ENCODE results near the gene TMEM59L.
"Not testable (repeated sequence)": the region's sequence is repeated elsewhere in the genome, so short reads cannot be mapped to it uniquely, and the experiment has no call there.

The TMEM59L gene

DNA sequence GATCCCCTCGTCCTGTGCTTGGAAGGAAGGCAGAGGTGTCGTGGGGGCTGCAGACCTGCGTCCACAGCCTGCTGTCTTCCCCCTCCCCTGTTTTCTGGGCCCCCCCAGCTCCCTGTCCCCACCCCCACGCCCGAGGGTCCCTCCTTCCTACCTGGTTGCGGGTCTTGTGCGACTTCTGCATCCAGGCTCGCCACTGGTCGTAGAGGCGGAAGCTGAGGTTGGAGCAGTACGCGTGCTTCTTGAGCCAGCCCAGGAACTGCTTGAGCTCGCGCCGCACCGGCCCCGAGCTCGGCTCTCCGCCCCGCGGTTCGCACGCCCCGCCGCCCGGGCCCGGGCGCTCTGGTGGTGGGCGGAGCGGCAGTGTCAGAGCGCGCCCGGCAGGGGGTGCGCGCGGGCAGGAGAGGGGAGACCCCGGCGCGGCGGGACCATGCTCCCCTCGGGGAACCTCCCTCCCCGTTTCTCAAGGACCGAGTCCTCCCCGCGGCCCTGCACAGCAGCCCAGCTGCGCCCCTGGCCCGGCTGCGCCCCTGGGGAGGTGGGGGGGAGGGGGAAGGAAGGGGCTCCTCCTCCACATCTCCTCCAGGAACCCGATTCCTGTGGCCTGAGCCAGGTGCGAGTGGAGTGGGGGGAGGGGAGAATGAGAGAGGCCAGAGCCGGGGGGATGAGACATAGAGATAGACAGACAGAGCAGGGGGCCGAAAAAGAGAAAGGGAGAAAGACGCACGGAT is 18.4 kb upstream of the TMEM59L start:
- DNase-seq, result peak; percentile 80

DNA sequence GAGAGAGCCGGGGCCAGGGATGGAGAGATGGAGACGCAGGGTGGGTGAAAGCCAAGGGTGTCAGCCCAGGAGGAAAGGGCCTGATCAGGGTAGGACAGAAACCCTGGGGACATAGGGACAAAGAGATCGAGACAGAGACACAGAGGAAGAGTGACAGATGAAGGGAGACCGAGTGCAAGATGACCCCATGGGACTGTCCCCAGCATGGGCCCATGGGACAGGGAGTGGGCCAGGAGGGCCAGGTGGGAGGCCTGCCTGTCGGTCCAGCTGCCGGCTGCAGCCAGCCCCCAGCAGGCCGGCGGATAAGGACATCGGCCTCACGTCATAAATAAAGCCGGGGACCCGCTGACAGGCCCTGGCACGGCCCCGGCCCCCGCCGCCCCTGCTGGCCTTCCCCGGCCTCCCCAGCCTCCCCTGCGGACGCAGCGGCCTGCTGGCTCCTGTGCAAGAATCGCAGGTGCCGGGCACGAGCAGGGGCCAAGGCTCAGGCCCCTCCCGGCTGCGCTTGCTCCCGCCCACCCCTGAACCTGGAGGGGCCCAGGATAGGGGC is 17.8 kb upstream of the TMEM59L start:
- no peak for DNase-seq

DNA sequence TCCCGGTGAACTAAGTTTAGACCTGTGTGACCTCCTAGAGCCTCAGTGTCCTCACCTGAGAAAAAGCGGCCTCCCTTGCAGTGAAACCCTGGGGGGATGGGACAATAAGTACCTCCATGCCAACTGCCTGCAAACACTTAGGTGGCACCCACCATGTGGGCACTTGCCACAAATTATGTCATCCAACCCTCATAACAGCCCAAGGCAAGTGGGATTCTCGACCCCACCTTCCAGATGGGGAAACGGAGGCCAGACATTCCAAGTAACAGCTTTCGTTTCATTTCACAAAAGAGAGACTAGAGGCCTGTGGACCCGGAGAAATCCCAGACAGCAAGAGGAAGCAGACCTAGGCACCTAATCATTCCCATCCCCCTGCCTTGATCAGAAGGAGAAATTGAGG is 17.2 kb upstream of the TMEM59L start:
- no peak for DNase-seq

DNA sequence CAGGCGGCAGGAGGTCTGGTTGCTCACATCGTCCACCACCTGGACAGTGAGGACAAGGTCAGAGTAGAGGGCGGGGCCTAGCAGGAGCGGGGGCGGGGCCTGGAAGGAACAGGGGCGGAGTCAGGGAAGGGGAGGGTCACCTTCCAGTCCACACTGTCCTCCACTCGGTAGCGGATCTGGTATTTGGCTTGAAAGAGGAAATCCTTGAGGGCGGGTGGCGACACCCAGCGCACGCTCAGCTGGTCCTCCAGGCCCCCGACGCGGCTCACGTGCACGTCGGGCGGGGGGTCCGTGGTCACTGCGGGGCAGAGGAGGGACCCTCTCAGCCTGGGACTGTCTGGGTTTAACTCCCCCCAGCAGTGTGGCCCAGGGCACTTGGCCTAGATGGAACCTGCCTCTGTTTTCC is 15.9 kb upstream of the TMEM59L start:
- peak; percentile 77 for DNase-seq

DNA sequence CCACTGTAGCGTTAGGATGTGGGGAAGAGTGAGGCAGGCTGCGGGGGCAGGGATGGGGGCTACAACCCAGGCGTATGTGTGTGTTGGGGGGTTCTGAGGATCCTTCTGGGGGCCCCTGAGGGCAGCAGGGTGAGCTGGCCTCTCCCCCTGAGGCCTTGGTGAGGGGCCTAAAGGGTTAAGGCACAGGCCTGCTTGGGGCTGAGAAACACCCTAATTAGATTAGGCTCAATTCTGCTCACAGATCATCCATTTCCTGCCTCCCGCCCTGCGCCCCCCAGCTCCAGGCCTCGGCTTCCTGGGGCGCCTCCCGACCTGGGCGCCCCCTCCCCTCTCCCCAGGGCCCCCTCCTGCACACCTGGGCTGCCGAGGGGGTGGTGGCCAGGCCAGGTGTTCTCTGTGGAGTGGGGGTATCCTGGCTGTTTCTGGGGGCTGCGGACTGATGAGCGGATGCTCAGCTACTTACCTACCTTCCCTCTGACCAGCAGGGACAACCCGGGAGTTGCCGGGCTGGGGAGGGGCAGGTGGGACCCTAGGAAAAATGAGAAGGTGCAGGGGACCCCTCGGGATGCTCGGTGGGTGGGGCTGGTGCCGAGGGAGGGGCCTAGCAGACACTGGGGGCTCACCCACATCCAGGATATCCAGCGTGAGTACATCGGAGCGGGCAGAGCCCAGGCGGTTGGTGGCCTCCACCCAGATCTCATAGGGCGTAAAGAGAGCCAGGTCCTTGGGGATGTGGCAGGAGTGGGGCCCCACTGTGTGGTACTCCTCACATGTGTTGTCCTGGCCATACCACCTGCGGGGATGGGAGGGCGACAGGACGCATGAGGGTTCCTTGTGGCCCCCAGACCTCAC is 14.6 kb upstream of the TMEM59L start:
- DNase-seq, result no peak

DNA sequence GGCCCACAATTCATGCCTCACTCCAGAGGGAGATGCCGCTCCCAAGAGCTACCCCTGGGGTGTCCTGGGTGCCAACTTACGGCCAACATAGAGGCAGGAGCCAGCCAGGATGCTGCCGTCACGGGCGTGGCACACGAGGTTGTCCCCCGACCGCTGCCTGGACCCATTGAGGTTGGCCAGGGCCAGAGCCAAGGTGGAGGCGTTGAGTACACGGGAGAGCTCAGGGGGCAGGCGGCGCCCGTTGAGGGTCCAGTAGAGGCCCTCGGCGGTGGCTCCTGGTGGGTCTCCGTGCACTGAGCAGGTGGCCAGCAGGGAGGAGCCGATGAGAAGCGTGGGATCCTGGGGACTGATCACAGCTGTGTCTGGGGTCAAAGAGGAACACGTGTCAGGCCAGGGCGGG is 13.2 kb upstream of the TMEM59L start:
- DNase-seq, result no peak

DNA sequence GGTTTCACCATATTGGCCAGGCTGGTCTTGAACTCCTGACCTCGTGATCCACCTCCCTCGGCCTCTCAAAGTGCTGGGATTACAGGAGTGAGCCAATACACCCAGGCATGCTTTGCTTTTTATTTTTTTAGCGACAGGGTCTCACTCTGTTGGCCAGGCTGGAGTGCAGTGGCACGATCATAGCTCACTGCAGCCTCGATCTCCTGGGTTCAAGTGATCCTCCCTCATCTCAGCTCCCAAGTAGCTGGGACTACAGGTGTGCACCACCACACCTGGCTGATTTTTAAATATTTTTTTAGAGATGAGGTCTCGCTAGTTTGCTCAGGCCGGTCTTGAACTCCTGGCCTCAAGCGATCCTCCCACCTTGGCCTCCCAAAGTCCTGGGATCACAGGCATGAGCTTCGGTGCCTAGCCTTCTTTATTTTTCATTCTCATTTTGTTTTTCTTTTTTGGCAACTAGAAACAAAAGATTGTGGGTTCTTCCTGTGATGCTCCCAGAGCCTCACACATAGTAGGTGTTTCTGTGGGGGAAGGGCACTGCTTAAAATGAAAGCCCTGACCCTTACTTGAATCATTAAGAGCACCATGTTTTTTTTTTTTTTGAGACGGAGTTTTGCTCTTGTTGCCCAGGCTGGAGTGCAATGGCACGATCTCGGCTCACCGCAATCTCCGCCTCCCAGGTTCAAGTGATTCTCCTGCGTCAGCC is 11.8 kb upstream of the TMEM59L start:
- DNase-seq, result not testable (repeated sequence)

DNA sequence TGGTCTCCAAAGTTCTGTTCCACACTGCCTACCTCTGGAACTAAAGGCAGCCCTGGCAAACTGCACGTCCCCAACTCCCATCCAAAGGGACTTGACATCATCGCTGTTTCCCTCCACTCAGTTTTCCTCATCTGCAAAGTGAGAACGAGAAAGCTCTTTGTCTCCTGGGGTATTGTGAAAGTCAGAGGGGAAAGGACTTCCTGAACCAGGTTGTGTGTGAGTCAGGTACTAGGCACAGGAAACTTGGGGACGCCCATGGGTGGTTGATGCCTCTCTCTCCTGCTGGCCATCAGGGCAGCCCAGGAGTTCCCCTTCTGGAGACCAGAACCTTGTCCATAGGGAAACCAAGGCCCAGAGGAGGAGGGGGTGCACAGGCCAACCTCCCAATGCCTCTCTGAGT is 10.8 kb upstream of the TMEM59L start:
- DNase-seq, result no peak

DNA sequence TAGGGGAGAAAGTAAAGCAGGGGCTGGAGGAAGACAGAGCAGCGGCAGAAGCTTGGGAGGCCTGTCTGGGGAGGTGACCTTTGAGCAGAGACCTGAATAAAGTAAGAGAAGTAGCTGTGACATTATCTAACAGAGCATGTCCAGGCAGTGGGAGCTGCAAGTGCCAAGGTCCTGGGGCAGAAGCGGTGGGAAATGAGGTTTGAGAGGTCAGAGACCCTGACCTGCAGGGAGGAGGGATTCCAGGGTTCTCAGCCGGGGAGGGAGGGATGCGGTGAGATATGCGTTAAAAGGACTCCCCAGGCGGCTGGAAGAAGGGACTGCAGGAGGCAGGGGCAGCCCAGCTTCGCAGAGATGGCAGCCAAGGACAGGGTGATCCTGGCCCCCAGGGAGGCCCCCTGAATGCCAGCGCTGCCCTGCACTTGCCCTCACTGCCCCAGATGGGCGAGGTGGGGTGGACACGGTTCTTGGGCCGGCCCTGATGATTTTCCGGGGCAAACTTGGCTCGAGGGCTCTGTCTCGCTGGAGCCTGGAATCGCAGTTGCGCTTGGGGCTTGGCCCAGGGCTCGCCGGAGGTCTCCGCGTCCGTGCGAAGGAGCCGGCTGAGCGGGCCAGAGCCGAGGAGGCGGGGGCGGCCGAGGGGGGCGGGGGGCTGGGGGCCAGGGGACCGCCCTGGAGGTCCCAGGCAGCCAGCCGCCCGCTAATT is 9.3 kb upstream of the TMEM59L start:
- DNase-seq, result peak; percentile 71

DNA sequence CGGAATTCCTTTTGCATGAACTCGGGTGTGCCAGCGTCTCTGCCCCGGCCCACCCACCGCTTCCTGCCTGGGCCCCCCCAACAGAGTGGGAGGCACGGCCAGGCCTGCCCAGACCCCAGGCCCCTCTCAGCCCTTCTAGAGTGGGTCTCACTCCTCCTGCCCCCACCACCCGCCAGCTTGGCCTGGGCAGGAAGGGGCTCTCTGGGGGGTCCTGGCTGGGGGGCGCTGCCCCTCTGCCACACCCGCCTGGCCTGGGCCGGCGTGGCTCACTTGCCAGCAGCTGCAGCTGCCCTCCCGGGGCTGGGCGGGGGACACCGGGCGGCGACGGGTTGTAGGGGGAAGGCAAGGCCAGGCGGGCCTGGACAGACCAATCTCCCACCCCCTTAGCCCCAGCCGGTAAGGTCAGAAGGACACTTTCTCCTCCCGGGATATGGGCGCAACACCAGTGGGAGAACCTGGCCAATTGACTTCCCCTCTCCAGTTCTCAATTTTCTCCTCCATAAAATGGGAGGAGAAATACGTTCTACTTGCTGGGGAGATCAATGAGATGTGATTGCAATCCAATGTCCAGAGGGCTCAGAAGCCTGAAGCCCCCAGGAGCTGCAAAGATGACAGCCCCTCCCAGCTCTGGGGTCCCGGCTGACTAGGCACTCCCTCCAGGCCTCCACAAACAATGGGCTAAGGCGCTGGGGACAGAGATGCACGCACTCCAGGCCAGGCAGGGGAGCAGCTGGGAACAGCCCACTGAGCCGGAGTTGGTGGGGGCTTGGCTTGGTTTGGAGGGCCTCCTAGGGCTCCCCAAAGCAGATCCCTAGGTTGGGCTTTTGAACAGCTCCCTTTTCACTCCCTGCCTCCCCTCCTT is 8.5 kb upstream of the TMEM59L start:
- DNase-seq, result no peak

DNA sequence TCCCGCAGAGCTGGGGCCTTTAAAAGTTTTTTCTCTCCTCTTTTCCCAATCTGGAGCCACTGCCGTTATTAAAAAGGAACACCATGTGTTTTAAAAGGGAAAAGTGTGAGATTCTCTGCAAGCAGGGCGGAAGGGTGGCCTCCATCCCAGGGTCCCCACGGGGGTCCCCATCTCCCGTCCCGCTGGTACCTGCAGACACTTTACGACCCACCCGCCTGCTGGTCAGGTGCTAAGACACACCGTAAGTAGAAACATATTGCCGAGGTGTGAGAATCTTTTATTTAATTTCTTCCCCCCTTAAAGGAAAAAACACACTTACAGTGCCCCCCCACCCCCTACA is 7.9 kb upstream of the TMEM59L start:
- DNase-seq, result no peak

DNA sequence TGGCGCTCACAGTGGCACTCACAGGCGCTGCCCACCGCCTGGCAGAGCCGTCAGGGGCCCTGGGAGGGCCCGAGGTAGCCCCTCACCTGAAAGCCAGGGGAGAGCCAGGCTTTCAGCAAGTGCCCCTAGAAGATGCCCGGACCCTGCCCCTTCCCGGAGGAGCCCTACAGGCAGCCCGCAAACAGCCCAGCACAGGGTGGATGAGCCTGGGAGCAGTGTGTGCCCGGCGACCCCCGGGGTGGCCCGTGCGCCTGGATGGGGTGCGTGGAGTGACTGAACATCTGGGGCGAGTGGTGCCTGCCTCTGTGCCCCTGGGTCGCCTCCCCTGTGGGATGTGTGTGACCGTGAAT is 7.5 kb upstream of the TMEM59L start:
- DNase-seq, result no peak

DNA sequence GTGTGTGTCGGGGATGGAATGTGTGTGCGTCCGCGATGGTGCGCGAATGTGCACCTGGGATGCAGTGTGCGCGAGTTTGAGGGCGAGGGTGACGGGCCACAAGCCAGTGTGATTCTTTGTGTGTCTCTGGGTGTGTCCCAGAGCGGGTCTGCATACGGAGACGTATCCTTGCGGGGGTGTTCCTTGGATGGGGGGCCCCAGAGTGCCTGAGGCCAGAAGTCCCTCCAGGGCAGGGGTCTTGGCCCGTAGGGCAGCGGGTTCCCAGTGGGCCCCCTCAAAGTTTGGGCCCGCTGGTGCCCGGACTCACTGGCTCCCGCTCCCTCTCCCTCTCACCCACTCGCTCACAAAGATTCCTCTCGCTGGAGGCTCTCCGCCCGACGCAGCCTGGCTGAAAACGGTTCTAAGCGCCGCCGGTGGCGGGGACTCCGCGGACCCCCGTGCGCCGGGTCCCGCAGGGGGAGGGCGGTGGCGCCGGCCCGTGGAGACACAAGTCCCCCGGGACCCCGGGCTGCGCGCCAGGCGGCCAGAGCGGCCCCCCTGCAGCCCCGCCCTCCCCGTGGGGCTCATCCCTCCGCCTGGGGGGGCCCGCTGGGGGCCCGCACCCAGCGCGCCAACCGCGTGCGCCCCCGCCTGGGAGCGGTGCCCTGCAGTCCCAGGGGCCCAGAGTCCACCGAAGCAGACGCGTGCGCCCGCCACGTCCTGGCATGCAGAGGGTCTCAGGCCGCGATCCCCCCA is 7.0 kb upstream of the TMEM59L start:
- no peak for DNase-seq

DNA sequence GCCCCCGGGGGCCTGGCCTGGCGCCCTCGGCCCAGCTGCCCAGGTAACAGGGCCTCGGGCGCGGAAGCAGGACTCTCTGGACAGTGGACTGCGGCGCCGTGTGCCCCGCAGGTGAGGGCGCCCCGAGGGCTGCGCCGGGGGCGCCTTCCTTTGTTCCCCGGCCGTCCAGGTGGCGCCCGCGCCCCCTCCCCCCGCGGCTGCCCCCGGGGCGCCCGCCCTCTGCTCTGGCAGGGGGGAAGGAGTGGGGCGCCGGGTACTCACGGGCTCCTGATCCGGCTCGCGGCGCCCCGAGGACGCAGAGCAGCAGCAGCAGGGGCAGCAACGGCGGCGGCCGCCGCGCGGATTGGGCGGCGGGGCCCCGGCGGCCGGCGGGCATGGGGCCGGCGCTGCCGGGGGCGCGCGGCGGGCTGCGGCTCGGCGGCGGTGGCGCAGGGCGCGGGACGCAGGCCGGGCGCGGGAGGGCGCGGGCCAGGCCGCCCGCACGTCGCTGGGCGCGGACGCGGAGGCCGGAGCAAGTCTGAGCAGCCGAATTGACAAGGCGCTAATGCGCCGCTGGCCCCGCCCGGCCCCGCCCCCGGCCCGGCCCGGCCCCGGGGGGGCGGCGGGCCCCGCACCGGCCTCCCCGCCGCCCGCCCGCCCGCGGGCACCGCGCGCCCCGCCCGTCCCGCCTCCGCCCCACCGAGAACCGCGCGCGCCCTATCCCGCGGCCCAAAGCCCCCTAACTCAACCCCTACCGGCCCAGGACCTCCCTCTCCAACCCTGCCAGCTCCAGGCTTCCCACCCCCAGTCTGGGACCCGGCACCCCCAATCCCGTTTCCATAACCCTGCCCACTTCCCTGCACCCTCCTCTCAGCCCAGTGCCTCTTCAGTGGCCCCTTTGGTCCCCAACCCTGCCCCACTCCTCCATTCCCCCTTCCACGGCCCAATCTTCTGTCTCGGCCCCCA is 6.1 kb upstream of the TMEM59L start, which contains the start of gene CRLF1:
CRLF1 (minus strand) TSS at position 519 of the 945 bp plus-strand sequence; CDS start at position 376, 143 bp downstream.
- DNase-seq, result no peak

DNA sequence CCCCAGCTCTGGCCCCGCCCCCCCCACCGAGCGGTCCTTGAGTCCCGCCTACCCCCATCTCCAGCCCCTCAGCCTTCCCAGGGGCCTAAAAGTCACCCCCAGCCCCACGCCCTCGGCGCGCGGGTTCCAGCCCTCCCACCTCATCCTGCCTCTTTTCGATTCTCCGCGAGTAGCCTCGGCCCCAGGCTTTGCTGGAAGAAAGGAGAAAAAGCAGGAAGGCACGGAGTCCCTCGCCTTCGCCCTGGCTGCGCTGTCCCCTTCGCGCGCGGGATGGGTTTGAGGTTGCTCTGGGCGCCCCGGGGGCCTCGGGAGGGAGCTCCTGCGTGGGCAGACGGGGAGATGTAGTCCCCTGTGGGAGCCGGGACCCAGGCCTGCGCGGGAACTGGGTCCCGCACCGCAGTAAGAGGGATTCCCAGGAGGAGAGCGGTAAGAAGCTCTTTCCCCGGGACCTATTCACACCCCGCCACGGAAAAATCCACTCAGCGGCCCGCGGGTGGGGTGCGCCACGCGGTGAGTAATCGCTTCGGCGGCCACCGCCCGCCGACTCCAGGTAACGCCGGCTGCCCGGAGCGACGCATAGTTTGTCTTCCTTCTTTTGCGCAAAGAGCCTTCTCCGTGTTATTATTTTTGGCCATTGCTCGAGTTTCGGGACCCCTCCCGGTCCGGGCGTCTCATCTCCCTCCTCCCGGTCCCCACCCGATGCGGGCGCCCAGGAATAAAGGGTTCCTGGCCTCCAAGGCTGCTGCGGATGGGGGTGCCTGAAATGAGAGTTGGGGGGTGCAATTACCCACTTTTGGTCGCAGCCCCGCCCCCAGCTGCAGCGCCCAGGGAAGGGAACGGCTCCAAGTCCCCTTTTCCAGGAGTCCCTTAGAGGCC is 5.2 kb upstream of the TMEM59L start:
- DNase-seq, result no peak

DNA sequence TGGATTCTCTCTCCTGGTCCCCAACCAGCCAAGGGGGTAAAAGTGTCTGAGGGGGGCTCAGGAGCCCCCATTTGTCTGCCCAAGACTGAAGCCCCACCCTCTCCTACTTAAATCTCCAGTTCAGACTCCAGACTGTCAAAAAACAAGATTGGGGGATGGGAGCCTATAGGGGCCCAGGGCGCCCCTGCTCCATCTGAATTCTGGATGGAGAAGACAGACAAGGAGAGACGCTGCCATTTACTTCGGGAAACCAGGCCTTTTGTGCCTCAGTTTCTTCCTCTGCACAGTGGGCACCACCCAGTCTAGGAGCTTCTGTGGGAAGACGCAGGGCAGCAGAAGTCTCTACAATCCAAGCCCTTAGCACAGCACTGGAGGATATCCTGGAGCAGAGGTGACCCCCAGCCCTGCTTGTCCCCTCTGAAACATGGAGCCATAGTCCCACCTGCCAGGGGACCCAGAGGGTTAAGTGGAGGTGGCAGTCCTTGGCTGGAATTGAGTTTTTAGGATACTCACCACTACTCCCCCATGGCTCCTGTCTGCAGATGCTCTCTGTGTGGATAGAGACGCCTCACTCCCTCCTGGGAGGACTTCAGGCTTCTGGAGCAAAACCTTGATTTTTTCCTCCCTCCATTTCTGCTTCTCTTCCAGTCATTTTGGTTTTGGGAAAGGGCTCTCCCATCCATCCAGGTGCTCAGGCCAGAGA is 4.4 kb upstream of the TMEM59L start:
- no peak for DNase-seq

DNA sequence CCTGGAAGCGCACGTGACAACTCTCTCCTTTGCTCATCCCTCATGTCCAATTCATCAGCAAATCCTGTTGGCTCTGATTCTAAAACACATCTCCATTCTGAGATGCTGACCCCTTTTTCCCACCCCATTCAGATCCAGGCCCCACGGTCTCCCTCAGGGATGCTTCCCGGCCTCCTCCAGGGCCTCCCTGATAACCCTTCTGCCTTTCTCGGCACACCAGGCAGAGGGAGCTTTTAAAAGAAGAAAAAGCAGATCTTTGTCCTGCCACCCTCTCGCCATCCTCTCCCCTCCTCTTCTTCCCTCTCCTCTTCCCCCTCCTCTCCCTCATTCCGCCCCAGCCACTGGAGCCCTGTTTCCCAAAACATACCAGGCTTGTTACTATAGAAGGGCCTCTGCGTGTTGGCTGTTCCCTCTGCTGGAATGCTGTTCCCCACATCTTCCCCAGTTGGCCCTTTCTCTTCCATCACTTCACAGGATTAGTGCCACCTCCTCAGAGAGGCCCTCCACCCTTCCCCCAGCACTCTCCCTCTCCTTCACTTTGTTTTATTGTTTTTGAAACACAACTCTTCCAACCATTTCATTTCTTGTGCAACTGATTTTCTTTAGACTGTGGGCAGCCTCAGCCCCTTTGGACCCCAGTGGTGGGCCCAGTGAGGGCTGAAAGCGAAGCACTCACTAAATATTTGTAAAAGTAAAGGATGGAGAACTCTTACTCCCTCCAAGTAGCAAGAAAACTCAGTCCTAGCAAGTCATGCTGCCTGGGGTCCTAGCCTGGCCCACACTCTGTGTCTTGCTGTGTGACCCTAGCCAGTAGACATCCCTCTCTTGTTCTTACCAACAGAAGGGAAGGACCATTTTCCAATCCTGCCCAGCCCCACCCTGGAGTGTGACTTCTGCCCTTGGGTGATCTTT is 3.6 kb upstream of the TMEM59L start:
- DNase-seq, result no peak
